Bronchial epithelial cell (primary cell): Measurements from ENCODE around the gene IQCE. TPM values are rescaled to one million over a fixed set of nuclear protein-coding genes. Genes with fewer than 3 reads are reported as not detected.
A peak's percentile ranks its signal among the peaks of the same experiment; 100 is the strongest.

Experiments
- DNase-seq: peaks from one replicate; pipeline ENCODE4 v3.0.0-alpha.2; 2010; ENCODE audit warnings: low read depth
- FAIRE-seq: peaks from 2 replicates; lab custom pipeline; 2011; peaks lifted over from hg19 to GRCh38; lab: Jason Lieb, UNC
- H3K27me3 ChIP-seq: 2 replicates; pipeline ENCODE4 v1.5.1; 2011; ENCODE audit warnings: low read length; ENCODE audit not compliant: control insufficient read depth, insufficient read depth
- H3K36me3 ChIP-seq: 2 replicates; pipeline ENCODE4 v1.5.1; 2011; ENCODE audit warnings: low read length; ENCODE audit not compliant: control insufficient read depth, insufficient read depth
- H3K4me3 ChIP-seq: 2 replicates; pipeline ENCODE4 v1.5.1; 2011; ENCODE audit warnings: mild to moderate bottlenecking, low read depth, low read length, control low read depth
- total RNA-seq: library from RNA; depleted of rRNA; stranded (reverse); fragments of >200 nt; gene quantifications from 2 replicates; pipeline ENCODE4 v1.2.1, GENCODE V29; 2014
- TF ChIP-seq, protein P1 (sequence below): IDR thresholded peaks from 2 replicates; pipeline ENCODE4 v1.5.1; 2011; ENCODE audit warnings: mild to moderate bottlenecking, moderate library complexity, low read length, control low read depth, inconsistent platforms; ENCODE audit not compliant: insufficient read depth, severe bottlenecking

IQCE gene
- total RNA-seq, 1 donor from 2014 or later = 6.3 TPM

DNA sequence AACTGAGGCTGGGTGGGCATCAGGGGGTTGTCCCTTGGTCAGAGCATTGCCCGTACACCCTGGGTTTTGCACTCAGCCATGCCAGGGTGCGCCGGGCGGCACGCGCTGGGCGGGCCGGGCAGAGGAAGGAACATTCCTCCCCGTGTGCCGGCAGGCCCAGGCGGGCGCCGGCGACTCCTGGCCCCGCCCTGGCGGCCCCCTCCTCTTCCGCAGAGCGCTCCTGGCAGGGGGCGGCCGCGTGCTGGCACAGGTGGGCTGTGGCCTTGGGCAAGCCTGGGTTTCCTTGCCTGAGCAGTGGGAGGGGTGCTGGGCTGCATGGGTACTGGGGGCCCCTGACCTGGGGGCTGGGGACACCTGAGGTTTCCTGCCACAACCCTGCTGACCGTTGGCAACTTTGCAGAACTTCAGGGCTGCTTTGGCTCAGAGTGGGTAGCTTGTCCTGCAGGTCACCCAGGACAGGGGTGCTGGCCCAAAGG, 35.3 kb upstream of the IQCE start:
- FAIRE-seq (no peak), DNase-seq (peak; percentile 71)
- TF ChIP-seq, protein P1, sequence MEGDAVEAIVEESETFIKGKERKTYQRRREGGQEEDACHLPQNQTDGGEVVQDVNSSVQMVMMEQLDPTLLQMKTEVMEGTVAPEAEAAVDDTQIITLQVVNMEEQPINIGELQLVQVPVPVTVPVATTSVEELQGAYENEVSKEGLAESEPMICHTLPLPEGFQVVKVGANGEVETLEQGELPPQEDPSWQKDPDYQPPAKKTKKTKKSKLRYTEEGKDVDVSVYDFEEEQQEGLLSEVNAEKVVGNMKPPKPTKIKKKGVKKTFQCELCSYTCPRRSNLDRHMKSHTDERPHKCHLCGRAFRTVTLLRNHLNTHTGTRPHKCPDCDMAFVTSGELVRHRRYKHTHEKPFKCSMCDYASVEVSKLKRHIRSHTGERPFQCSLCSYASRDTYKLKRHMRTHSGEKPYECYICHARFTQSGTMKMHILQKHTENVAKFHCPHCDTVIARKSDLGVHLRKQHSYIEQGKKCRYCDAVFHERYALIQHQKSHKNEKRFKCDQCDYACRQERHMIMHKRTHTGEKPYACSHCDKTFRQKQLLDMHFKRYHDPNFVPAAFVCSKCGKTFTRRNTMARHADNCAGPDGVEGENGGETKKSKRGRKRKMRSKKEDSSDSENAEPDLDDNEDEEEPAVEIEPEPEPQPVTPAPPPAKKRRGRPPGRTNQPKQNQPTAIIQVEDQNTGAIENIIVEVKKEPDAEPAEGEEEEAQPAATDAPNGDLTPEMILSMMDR = no peak
- Histone ChIP-seq H3K4me3 (peak overlapping the region; percentile 7), H3K27me3 (peaks cover 1% of the 10 kb centered on the region), H3K36me3 (peaks cover 8% of the 10 kb centered on the region)

DNA sequence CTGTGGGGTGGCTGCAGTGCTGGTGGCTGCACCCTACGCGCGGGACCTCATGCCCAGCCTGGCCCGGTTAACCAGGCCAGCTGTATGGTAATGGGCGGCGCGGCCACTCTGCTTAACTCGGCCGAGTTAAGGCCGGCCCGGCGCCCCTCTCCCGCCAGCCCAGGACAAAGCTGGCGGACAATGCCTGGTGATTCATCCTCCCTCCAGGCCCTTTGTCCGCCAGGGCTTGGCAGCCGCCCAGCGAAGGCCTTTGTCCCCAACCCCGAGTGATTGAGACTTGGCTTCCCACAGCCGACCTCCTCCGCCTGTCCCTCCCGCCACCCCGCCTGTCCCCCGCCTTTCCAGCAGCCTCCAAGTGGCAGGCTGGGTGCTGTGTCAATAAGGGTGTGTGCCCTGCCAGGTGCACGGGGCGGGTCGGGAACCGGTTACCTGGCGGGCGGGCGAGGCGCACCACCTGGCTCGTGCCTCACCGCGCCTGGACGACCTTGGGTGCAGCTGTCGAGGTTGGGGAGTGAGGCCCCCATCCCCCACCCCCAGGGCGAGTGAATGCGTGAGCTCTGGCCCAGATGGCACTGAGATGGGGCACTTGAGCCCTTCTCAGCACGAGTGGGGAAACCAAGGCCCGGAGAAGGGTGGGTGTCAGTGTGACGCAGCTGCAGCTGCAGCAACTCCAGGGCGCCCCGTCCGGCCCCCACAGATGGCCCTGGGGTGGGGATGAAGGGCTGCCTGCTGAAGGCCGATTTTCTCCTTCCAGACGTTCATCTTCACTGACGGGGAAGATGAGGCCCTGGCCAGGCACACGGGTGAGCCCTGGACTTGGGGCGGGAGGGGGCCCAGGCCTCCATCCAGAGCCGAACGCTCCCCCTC, 34.6 kb upstream of the IQCE start:
- H3K4me3 ChIP-seq = peak overlapping the region; percentile 7

DNA sequence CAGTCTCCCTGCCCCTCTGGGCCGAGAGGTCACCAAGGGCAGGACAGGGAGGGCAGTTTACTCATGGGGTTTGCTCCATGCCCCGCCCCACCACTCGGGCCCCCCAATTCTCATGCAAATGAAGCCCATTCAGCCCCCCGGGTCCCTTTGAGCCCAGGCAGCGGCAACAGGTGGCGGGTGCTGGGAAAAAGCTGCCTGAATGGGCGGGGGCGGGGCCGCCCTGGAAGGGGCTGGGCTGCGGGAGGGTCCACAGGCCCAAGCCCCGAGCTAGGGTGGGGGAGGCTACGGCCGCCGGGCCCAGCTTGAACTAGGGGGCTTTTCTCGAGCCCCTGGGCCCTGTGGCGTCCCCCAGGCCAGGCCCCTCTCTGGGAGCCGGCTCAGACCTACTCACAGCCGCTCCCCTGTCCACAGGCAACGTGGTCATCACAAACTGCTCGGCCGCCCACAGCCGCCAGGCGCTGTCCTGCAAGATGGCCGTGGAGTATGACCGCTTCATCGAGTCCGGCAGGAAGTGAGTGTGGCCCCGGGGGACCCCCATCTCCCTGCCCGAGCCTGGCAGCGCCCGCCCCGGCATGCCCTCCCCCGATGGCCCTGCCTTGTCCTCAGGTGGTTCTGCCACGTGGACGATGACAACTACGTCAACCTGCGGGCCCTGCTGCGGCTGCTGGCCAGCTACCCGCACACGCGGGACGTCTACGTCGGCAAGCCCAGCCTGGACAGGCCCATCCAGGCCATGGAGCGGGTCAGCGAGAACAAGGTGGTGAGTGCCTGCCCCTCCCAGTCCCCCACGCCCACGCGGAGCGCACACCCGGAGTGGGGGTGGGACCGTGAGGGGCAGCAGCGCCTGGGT, 33.7 kb upstream of the IQCE start:
- Histone ChIP-seq H3K4me3 (no peak overlapping the region), H3K36me3 (peaks cover 8% of the 10 kb centered on the region), H3K27me3 (no peaks in the 10 kb centered on the region)
- DNase-seq (no peak), FAIRE-seq (no peak)
- TF ChIP-seq, protein P1 = no peak

More for the DNA sequence above, 34.6 kb upstream of the IQCE start:
- FAIRE-seq (no peak), DNase-seq (peak; percentile 58)
- H3K36me3 ChIP-seq = peaks cover 8% of the 10 kb centered on the region
- H3K27me3 ChIP-seq = no peaks in the 10 kb centered on the region
- TF ChIP-seq, protein P1 = no peak

DNA sequence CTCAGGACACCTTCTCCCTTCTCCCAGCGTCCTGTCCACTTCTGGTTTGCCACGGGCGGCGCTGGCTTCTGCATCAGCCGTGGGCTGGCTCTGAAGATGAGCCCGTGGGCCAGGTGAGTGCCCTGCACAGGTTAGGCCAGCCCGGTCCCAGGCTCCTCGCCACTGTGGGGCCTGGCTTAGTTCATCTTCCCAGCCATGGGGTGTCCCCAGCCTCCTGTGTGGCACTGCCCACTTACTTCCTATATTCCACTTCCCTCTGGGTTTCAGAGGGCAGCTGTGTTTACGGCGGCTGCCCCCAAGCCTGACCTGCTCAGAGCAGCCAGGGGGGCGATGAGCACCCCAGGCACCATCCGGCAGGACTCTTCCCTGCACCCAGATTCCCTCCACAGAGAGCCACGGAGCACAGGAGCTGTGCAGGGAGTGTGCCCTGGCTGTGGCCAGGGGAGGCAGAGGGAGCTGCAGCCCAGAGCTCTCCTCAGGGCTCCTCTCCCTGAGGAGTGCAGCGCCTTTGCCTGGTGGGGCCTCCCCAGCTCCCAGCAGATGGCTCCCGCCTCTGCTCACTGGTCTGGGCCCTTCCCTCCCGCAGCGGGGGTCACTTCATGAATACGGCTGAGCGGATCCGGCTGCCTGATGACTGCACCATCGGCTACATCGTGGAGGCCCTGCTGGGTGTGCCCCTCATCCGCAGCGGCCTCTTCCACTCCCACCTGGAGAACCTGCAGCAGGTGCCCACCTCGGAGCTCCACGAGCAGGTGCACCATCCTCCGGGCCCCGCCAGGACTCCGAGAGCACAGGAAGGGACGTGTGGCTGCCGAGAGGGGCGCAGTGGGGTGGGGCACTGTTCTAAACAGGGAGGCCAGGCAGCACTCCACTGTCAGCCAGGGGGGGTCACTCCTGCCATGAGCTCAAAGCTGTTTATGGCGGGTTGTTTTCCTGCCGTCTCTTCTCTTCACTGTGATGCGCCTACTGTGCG, 32.8 kb upstream of the IQCE start:
- Histone ChIP-seq H3K27me3 (no peaks in the 10 kb centered on the region), H3K36me3 (peaks cover 8% of the 10 kb centered on the region), H3K4me3 (no peak overlapping the region)
- TF ChIP-seq, protein P1 = no peak
- DNase-seq (no peak), FAIRE-seq (no peak)
